SK-N-SH (cell line): Measurements from ENCODE around the gene RFC5. TPM values are rescaled to one million over a fixed set of nuclear protein-coding genes. Genes with fewer than 3 reads are reported as not detected.

Experiments used
- CTCF ChIA-PET: fragments of 300-600, 350-600 bp; formaldehyde crosslinking; extraction: SDS; loops from one replicate; lab custom pipeline; 2021; lab: Yijun Ruan, JAX
- POLR2A ChIA-PET: fragments of 350-600 bp; sonication (Branson Sonifier 250); formaldehyde crosslinking; extraction: SDS; loops from one replicate; lab custom pipeline; 2020; ENCODE audit warnings: antibody characterized with exemption, inconsistent platforms; lab: Yijun Ruan, JAX
- DNase-seq: peaks from one replicate; pipeline ENCODE4 v3.0.0; 2012
- H2AFZ ChIP-seq: fragments of 200-600 bp; sonication (generic); 2 replicates; pipeline ENCODE4 v1.8.1; 2016; ENCODE audit warnings: antibody characterized with exemption, mild to moderate bottlenecking, low read depth
- H3F3A ChIP-seq: fragments of 200-600 bp; sonication (generic); replicated peaks from 2 replicates; pipeline ENCODE3; 2016; ENCODE audit warnings: antibody characterized with exemption, mild to moderate bottlenecking; ENCODE audit not compliant: insufficient read depth
- H3K27ac ChIP-seq, 2 experiments: fragments of 200-500 bp in 1 of 2; fragments of 200-600 bp in 1 of 2; sonication (Bioruptor generic) in 1 of 2; sonication (generic), shearing (Covaris generic) in 1 of 2; 2 replicates each; pipeline versions ENCODE4 v1.5.1 to v1.6.1; 2014 to 2016; ENCODE audit warnings: low read depth in 2 of 2, inconsistent platforms in 1 of 2, low read length in 1 of 2, mild to moderate bottlenecking in 1 of 2, mixed read lengths in 1 of 2
- H3K27me3 ChIP-seq: fragments of 200-600 bp; sonication (generic), shearing (Covaris generic); 2 replicates; pipeline ENCODE4 v1.6.1; 2016; ENCODE audit warnings: mixed run types; ENCODE audit not compliant: insufficient read depth
- H3K36me3 ChIP-seq, 2 experiments: fragments of 200-500 bp in 1 of 2; fragments of 200-600 bp in 1 of 2; sonication (Bioruptor generic) in 1 of 2; sonication (generic) in 1 of 2; replicated peaks in 1 of 2; 2 replicates each; pipeline versions ENCODE3 to v1.5.1; 2014 to 2016; ENCODE audit warnings: low read length in 1 of 2, mild to moderate bottlenecking in 1 of 2; ENCODE audit not compliant: insufficient read depth in 2 of 2, control insufficient read depth in 1 of 2
- H3K4me1 ChIP-seq, 2 experiments: fragments of 200-500 bp in 1 of 2; fragments of 200-600 bp in 1 of 2; sonication (Bioruptor generic) in 1 of 2; sonication (generic), shearing (Covaris generic) in 1 of 2; 2 replicates each; pipeline versions ENCODE4 v1.5.1 to v1.6.1; 2014 to 2016; ENCODE audit warnings: low read depth in 1 of 2, low read length in 1 of 2, mixed run types in 1 of 2; ENCODE audit not compliant: insufficient read depth in 2 of 2, control insufficient read depth in 1 of 2
- H3K4me2 ChIP-seq: fragments of 200-600 bp; sonication (generic), shearing (Covaris generic); 2 replicates; pipeline ENCODE4 v1.6.1; 2017; ENCODE audit warnings: mixed run types
- H3K4me3 ChIP-seq, 2 experiments: fragments of 200-500 bp in 1 of 2; fragments of 200-600 bp in 1 of 2; sonication (Bioruptor generic) in 1 of 2; sonication (generic), shearing (Covaris generic) in 1 of 2; 2 replicates each; pipeline versions ENCODE4 v1.5.1 to v1.8.1; 2014 to 2016; ENCODE audit warnings: low read depth in 2 of 2, inconsistent platforms in 1 of 2, low read length in 1 of 2, mild to moderate bottlenecking in 1 of 2, mixed read lengths in 1 of 2, moderate library complexity in 1 of 2
- H3K79me2 ChIP-seq: fragments of 200-600 bp; sonication (generic); 2 replicates; pipeline ENCODE4 v1.8.1; 2017; ENCODE audit warnings: mild to moderate bottlenecking; ENCODE audit not compliant: insufficient read depth
- H3K9ac ChIP-seq: fragments of 200-600 bp; sonication (generic); 2 replicates; pipeline ENCODE4 v1.6.1; 2017; ENCODE audit warnings: mixed run types
- H3K9me2 ChIP-seq: fragments of 200-600 bp; sonication (generic); 2 replicates; pipeline ENCODE4 v1.6.1; 2017; ENCODE audit warnings: mixed run types
- H3K9me3 ChIP-seq: fragments of 200-600 bp; sonication (generic); 2 replicates; pipeline ENCODE4 v1.6.1; 2017; ENCODE audit warnings: mixed run types, mild to moderate bottlenecking, moderate library complexity
- H4K20me1 ChIP-seq: fragments of 200-600 bp; sonication (generic); 2 replicates; pipeline ENCODE4 v1.6.1; 2017; ENCODE audit warnings: mild to moderate bottlenecking, mixed run types; ENCODE audit not compliant: insufficient read depth
- CHD2 ChIP-seq: fragments of 150-350 bp; IDR thresholded peaks from 2 replicates; pipeline ENCODE4 v1.6.1; 2018; ENCODE audit warnings: low read length; ENCODE audit not compliant: partially characterized antibody
- FOSL2 ChIP-seq: IDR thresholded peaks from 2 replicates; pipeline ENCODE4 v1.4.0; 2012; ENCODE audit warnings: low read depth, mild to moderate bottlenecking, moderate library complexity, borderline replicate concordance
- FOXJ3 ChIP-seq: sonication (generic); formaldehyde crosslinking; IDR thresholded peaks from 2 replicates; pipeline ENCODE4 v1.5.1; 2020; ENCODE audit warnings: mild to moderate bottlenecking, missing genetic modification reagents
- FOXM1 ChIP-seq: IDR thresholded peaks from 2 replicates; pipeline ENCODE4 v1.4.0; 2012; ENCODE audit warnings: low read depth, mild to moderate bottlenecking
- GATA2 ChIP-seq: sonication (generic); formaldehyde crosslinking; IDR thresholded peaks from 2 replicates; pipeline ENCODE4 v1.5.0; 2020; ENCODE audit warnings: mild to moderate bottlenecking, missing genetic modification reagents
- IRF3 ChIP-seq: fragments of 150-350 bp; IDR thresholded peaks from 2 replicates; pipeline ENCODE4 v1.6.1; 2016; ENCODE audit warnings: mild to moderate bottlenecking, low read depth, low read length
- JUND ChIP-seq: IDR thresholded peaks from 2 replicates; pipeline ENCODE4 v1.4.0; 2012
- MEF2A ChIP-seq: IDR thresholded peaks from 2 replicates; pipeline ENCODE4 v1.4.0; 2012; ENCODE audit warnings: low read depth, borderline replicate concordance
- MXI1 ChIP-seq: IDR thresholded peaks from 2 replicates; pipeline ENCODE4 v1.6.1; 2012; ENCODE audit warnings: mild to moderate bottlenecking, low read depth, low read length, improper control_type of control experiment
- PBX3 ChIP-seq: IDR thresholded peaks from 2 replicates; pipeline ENCODE4; 2012
- POLR2AphosphoS5 ChIP-seq: IDR thresholded peaks from 2 replicates; pipeline ENCODE4 v1.6.1; 2012; ENCODE audit warnings: low read depth, low read length
- RCOR1 ChIP-seq: fragments of 150-350 bp; IDR thresholded peaks from 2 replicates; pipeline ENCODE4 v1.6.1; 2017; ENCODE audit warnings: antibody characterized with exemption, low read length
- RFX5 ChIP-seq: IDR thresholded peaks from 2 replicates; pipeline ENCODE4 v1.6.1; 2012; ENCODE audit warnings: mild to moderate bottlenecking, improper control_type of control experiment, low read length
- RXRA ChIP-seq: IDR thresholded peaks from 2 replicates; pipeline ENCODE4 v1.4.0; 2012; ENCODE audit warnings: low read depth, mild to moderate bottlenecking, borderline replicate concordance
- SIN3A ChIP-seq: IDR thresholded peaks from 2 replicates; pipeline ENCODE4 v1.6.1; 2012; ENCODE audit warnings: low read depth, mild to moderate bottlenecking, low read length, moderate library complexity, borderline replicate concordance
- TAF1 ChIP-seq: IDR thresholded peaks from 2 replicates; pipeline ENCODE4 v1.6.1; 2012; ENCODE audit warnings: low read depth, mild to moderate bottlenecking, low read length, moderate library complexity, borderline replicate concordance
- TCF12 ChIP-seq: IDR thresholded peaks from 2 replicates; pipeline ENCODE4 v1.4.0; 2012
- TEAD4 ChIP-seq: IDR thresholded peaks from 2 replicates; pipeline ENCODE4 v1.4.0; 2012; ENCODE audit warnings: mild to moderate bottlenecking, borderline replicate concordance; ENCODE audit not compliant: insufficient read depth
- YY1 ChIP-seq: IDR thresholded peaks from 2 replicates; pipeline ENCODE4 v1.4.0; 2012; ENCODE audit warnings: low read depth, mild to moderate bottlenecking
- WGBS: methylation state at CpG from one replicate; pipeline ENCODE4 v1.1.6; 2017; ENCODE audit warnings: low lambda C conversion rate; 5-methylcytosine and 5-hydroxymethylcytosine counted together
- polyA plus RNA-seq, 3 experiments: library from polyadenylated mRNA; depleted of rRNA; stranded (reverse); fragments of >200 nt; gene quantifications; 2 replicates each; pipeline ENCODE4 v1.2.3, GENCODE V29; 2012
- TF ChIP-seq, protein P1 (sequence below): fragments of 150-350 bp; IDR thresholded peaks from 2 replicates; pipeline ENCODE4 v1.6.1; 2017; ENCODE audit warnings: antibody characterized with exemption, low read length, low read depth, borderline replicate concordance
- TF ChIP-seq, protein P2 (sequence below): IDR thresholded peaks from 2 replicates; pipeline ENCODE4 v1.4.0; 2012; ENCODE audit warnings: low read depth, borderline replicate concordance

Gene RFC5
- polyA plus RNA-seq, 1 of the 3 experiments (the other 2 are of a cell fraction): 15.3 TPM

DNA sequence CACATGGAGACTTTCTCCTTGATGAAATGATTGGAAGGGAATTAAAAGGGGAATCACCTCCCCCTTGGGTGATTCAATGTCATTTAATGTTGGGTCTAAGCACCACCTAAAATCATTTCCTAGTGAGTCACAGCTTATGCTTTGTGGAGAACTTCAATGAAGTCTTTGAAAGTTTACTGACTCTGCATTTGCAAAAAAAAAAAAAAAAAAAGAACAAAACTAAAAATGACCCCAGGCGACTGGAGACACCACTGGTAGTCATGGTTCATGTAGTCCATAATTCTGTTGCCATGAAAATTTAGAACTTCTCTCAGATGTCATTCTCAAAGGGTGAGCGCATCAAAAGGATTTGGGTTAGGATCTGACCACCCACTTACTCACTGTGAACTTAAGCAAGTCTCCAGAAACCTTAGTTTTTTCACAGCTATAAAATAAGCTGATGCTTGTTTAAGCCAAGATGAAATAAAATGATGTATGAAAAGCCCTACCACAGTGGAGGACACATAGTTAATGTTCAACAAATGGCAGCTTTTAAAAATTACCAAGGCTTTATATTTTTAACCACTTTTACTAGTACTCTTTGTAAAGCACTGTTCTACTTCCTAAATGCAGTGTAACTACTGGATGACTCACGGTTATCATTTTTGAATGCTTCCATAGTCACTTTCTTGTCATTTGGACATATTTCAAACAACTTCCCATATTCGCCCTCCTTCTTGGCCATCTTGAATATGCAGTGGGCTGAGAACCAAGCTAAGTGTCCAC lies 29.6 kb upstream of the RFC5 start:
- Histone ChIP-seq H3K79me2 (no peaks in the 10 kb centered on the region), H3K4me1 (peaks cover 0 to 2% of the 10 kb centered on the region in 2 experiments; a peak in 1 of 4 replicates), H4K20me1 (no peaks in the 10 kb centered on the region), H3K4me3 (no peak overlapping the region; a peak in 1 of 4 replicates), H3K27me3 (no peaks in the 10 kb centered on the region), H3K9ac (peak overlapping the region; percentile 37; the same call in 1 of the 2 replicates), H3F3A (peaks cover 12% of the 10 kb centered on the region), H2AFZ (peak overlapping the region; percentile 72), H3K4me2 (peak overlapping the region; percentile 42), H3K27ac (peak overlapping the region in 1 of 2 experiments; percentile 61; a peak in 2 of 4 replicates), H3K36me3 (no peaks in the 10 kb centered on the region), H3K9me3 (no peaks in the 10 kb centered on the region), H3K9me2 (no peaks in the 10 kb centered on the region)
- peak; percentile 21; the same call in 1 of the 2 replicates for TF ChIP-seq FOSL2
- no peak for TF ChIP-seq POLR2AphosphoS5
- CTCF ChIA-PET: no interaction called here
- POLR2A ChIA-PET: no interaction called here
- no peak for DNase-seq
- 30% methylated on average over 4 of the region's 4 CpGs for WGBS

- no peaks in the 10 kb centered on the region for H4K20me1 ChIP-seq
- H3K4me3 ChIP-seq: no peak overlapping the region
- H2AFZ ChIP-seq: no peak overlapping the region
- CTCF ChIA-PET: no interaction called here
- TF ChIP-seq MXI1 (no peak), RCOR1 (no peak), RXRA (no peak), PBX3 (no peak), TCF12 (no peak), CHD2 (no peak), FOXM1 (no peak), RFX5 (no peak), MEF2A (no peak), YY1 (no peak), TAF1 (no peak), FOXJ3 (no peak), GATA2 (CRISPR knock-in tag) (no peak), SIN3A (no peak), IRF3 (no peak), TEAD4 (no peak), JUND (no peak)
- TF ChIP-seq, protein P1, sequence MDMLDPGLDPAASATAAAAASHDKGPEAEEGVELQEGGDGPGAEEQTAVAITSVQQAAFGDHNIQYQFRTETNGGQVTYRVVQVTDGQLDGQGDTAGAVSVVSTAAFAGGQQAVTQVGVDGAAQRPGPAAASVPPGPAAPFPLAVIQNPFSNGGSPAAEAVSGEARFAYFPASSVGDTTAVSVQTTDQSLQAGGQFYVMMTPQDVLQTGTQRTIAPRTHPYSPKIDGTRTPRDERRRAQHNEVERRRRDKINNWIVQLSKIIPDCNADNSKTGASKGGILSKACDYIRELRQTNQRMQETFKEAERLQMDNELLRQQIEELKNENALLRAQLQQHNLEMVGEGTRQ: no peak
- TF ChIP-seq, protein P2, sequence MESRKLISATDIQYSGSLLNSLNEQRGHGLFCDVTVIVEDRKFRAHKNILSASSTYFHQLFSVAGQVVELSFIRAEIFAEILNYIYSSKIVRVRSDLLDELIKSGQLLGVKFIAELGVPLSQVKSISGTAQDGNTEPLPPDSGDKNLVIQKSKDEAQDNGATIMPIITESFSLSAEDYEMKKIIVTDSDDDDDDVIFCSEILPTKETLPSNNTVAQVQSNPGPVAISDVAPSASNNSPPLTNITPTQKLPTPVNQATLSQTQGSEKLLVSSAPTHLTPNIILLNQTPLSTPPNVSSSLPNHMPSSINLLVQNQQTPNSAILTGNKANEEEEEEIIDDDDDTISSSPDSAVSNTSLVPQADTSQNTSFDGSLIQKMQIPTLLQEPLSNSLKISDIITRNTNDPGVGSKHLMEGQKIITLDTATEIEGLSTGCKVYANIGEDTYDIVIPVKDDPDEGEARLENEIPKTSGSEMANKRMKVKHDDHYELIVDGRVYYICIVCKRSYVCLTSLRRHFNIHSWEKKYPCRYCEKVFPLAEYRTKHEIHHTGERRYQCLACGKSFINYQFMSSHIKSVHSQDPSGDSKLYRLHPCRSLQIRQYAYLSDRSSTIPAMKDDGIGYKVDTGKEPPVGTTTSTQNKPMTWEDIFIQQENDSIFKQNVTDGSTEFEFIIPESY: no peak
- TF ChIP-seq, all 33 proteins: peak for 0
- H3K27me3 ChIP-seq: no peaks in the 10 kb centered on the region
- no peak overlapping the region for H3K9ac ChIP-seq
- no peaks in the 10 kb centered on the region for H3K9me3 ChIP-seq
- no peaks in the 10 kb centered on the region for H3K79me2 ChIP-seq
- H3K4me1 ChIP-seq: no peaks in the 10 kb centered on the region
- H3F3A ChIP-seq: no peaks in the 10 kb centered on the region
- H3K36me3 ChIP-seq: no peaks in the 10 kb centered on the region
- no peak for DNase-seq
- no peak overlapping the region for H3K27ac ChIP-seq
- no peaks in the 10 kb centered on the region for H3K9me2 ChIP-seq
- POLR2A ChIA-PET: no interaction called here
- WGBS: 61% methylated on average over 3 of the region's 3 CpGs
- no peak overlapping the region for H3K4me2 ChIP-seq
These were observed 21.7 kb upstream of the RFC5 start for GRCh38 chr12:117994551-117995438.
